GM21529 (cell line): ENCODE data around the gene CDNF.
"Not testable (repeated sequence)": the region's sequence is repeated elsewhere in the genome, so short reads cannot be mapped to it uniquely, and the experiment has no call there.

ENCODE experiments used
- ATAC-seq: cut with Tn5 transposase; IDR thresholded peaks from one replicate; pipeline ENCODE4 v1.9.1; 2021; ENCODE audit not compliant: unreplicated experiment

Gene CDNF

GRCh38 chr10:14837757-14838581 is at the start of gene CDNF, which contains the start of the genes HSPA14 and MSANTD7:
Gene CDNF (minus strand): TSS chr10:14838037. CDS start chr10:14837946, 91 bp downstream.
Gene HSPA14 (plus strand): TSS chr10:14838306. CDS start chr10:14838403, 97 bp downstream.
Gene MSANTD7 (plus strand): TSS chr10:14838306. CDS start chr10:14842285, 3,979 bp downstream.
- ATAC-seq, result peak; percentile 91

- no peak for ATAC-seq
These were observed 46.2 kb upstream of the CDNF start for GRCh38 chr10:14884082-14884481.

- ATAC-seq, result no peak
These were observed 42.4 kb upstream of the CDNF start for GRCh38 chr10:14880229-14880628.

- ATAC-seq, result no peak
These were observed 42.0 kb upstream of the CDNF start for GRCh38 chr10:14879928-14880193.

GRCh38 chr10:14879124-14879927 is 41.5 kb upstream of the CDNF start:
- peak; percentile 18 for ATAC-seq

GRCh38 chr10:14878266-14879123 is 40.7 kb upstream of the CDNF start, which contains the start of gene SUV39H2:
Gene SUV39H2 (plus strand): TSS chr10:14878866. CDS start chr10:14878889, 23 bp downstream.
- ATAC-seq, result peak; percentile 87

- no peak for ATAC-seq
These were observed 38.9 kb upstream of the CDNF start for GRCh38 chr10:14876764-14877163.

GRCh38 chr10:14875941-14876340 is 38.1 kb upstream of the CDNF start:
- no peak for ATAC-seq

- peak; percentile 42 for ATAC-seq
These were observed 35.4 kb upstream of the CDNF start for GRCh38 chr10:14873090-14873760.

GRCh38 chr10:14864871-14865270 is 27.0 kb upstream of the CDNF start:
- ATAC-seq, result not testable (repeated sequence)

GRCh38 chr10:14864466-14864865 is 26.6 kb upstream of the CDNF start:
- ATAC-seq, result not testable (repeated sequence)

GRCh38 chr10:14860791-14861190 is 23.0 kb upstream of the CDNF start:
- no peak for ATAC-seq

- ATAC-seq, result no peak
These were observed 21.9 kb upstream of the CDNF start for GRCh38 chr10:14859775-14860174.

GRCh38 chr10:14859043-14859442 is 21.2 kb upstream of the CDNF start:
- no peak for ATAC-seq

- no peak for ATAC-seq
These were observed 20.6 kb upstream of the CDNF start for GRCh38 chr10:14858338-14858960.

GRCh38 chr10:14855453-14855852 is 17.6 kb upstream of the CDNF start:
- no peak for ATAC-seq

GRCh38 chr10:14852236-14852635 is 14.4 kb upstream of the CDNF start:
- no peak for ATAC-seq

GRCh38 chr10:14844948-14845347 is 7.1 kb upstream of the CDNF start:
- no peak for ATAC-seq

GRCh38 chr10:14843327-14843988 is 5.6 kb upstream of the CDNF start:
- ATAC-seq, result no peak
